ENCODE results near the gene DYTN.

DNA sequence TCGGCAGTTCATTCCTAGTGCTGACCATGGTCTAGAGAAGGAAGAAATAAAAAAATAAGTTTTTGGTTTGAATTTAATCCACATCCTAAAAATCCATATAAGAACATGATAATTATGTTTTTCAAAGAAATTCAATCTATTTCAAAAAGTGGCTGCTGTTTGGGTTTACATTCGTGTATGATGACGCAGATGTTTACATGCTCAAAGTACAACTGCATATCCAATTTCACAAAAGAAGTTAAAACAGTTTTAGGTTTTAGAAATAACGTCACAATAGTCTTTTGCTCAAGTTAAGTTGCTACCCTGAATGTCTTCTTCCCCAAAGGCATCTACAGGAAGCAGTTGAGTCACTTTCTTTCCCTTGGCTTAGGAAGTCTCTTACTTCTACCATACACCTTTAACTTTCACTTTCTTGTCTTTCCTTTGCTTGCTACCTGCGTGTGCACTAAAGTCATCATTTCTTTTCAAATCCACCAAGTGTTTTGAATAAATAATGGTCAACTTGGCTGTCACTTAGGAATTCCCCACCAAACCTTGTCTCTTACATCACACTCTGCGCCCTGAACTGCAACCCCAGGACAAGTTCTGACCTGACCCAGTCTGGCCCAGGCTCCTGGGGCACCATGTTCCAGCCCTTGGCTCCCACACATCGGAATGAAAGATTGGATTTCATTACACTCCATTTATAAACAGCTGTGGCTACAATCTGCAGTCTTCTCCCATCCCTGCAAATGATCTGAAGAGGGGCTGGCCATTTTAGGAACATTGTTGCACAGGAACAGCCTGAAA lies 47.5 kb downstream of the DYTN start:
- TF ChIP-seq, protein P1, sequence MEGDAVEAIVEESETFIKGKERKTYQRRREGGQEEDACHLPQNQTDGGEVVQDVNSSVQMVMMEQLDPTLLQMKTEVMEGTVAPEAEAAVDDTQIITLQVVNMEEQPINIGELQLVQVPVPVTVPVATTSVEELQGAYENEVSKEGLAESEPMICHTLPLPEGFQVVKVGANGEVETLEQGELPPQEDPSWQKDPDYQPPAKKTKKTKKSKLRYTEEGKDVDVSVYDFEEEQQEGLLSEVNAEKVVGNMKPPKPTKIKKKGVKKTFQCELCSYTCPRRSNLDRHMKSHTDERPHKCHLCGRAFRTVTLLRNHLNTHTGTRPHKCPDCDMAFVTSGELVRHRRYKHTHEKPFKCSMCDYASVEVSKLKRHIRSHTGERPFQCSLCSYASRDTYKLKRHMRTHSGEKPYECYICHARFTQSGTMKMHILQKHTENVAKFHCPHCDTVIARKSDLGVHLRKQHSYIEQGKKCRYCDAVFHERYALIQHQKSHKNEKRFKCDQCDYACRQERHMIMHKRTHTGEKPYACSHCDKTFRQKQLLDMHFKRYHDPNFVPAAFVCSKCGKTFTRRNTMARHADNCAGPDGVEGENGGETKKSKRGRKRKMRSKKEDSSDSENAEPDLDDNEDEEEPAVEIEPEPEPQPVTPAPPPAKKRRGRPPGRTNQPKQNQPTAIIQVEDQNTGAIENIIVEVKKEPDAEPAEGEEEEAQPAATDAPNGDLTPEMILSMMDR (IDR thresholded peaks at IDR 0.05): no peak
- no peak for TF ChIP-seq POLR2A (IDR thresholded peaks at IDR 0.05)
- TF ChIP-seq EP300 (IDR thresholded peaks at IDR 0.05): no peak
